ENCODE measurements around the gene KIF17. TPM values are rescaled to one million over a fixed set of nuclear protein-coding genes. Genes with fewer than 3 reads are reported as not detected.

Gene KIF17
- total and polyA plus RNA-seq, 2 of the 8 experiments (the other 6 are each of a cell fraction or from before 2014, with no cell fraction given) = 6.9 to 10.4 TPM

- no peak overlapping the region for H3K27ac ChIP-seq (ENCODE audit: low read depth, low read length)
- no peak overlapping the region for H3K23ac ChIP-seq (ENCODE audit: insufficient read length)
- no peak overlapping the region for H3K9ac ChIP-seq (replicated peaks in 1 of 4; ENCODE audit: extremely low read depth in 1 of 4, low read depth in 3 of 4, low read length in 3 of 4)
- no peak overlapping the region for H2BK5ac ChIP-seq (ENCODE audit: low read depth, low read length)
- H2AFZ ChIP-seq (ENCODE audit: low read length) = 0 out of 2 replicates have a peak overlapping the region, but pooled peaks have one; percentile 33
- H2BK20ac ChIP-seq (ENCODE audit: low read length) = no peak overlapping the region; the same call in 1 of the 2 replicates
- FAIRE-seq (no peak), DNase-seq (ENCODE audit: low read depth in 1 of 2, low spot score in 2 of 2) (no peak)
- H4K8ac ChIP-seq (ENCODE audit: extremely low read depth, insufficient read depth, low read length) = no peak overlapping the region
- 97% methylated on average over 3 of the region's 3 CpGs; no CpG with 5 or more reads in 1 of the 2 experiments for WGBS, 2 experiments (ENCODE audit: extremely low coverage in 1 of 2, insufficient coverage in 1 of 2, insufficient read length in 1 of 2, insufficient replicate concordance in 2 of 2, low coverage in 1 of 2, low lambda C conversion rate in 2 of 2, missing lambda C conversion rate in 1 of 2)
- no peak overlapping the region for H3K4ac ChIP-seq (replicated peaks; ENCODE audit: insufficient read length, low read depth, low read length)
- ChIA-PET POLR2A (ENCODE audit: partially characterized antibody) (interaction anchor here (0.7 to 1.5 kb wide), 4 partner anchors 8 to 45 kb away, joined by 3 read pairs; no protein-coding TSS in a partner anchor), CTCF (ENCODE audit: partially characterized antibody) (interaction anchor here (0.7 to 5.8 kb wide), 32 partner anchors 8 to 1406 kb away, joined by 3 to 47 read pairs (median 6); partner anchors contain the start of genes CDA, DDOST, FAM43B and MUL1)
- peaks cover 0 to 7% (median 0%) of the 10 kb centered on the region in 4 experiments; a peak in 2 of 7 replicates for H3K4me1 ChIP-seq (replicated peaks in 1 of 4; ENCODE audit: control insufficient read depth in 3 of 4, insufficient read depth in 4 of 4, low read length in 3 of 4)
- H3K4me2 ChIP-seq (ENCODE audit: insufficient read depth in 1 of 2, low read depth in 2 of 2, low read length in 2 of 2) = no peak overlapping the region
- H3K79me1 ChIP-seq (ENCODE audit: low read depth, low read length) = no peaks in the 10 kb centered on the region
- H4K20me1 ChIP-seq (replicated peaks in 1 of 2; ENCODE audit: control insufficient read depth in 1 of 2, insufficient read depth in 2 of 2, low read length in 2 of 2) = no peaks in the 10 kb centered on the region
- peak overlapping the region; percentile 76; the same call in 1 of the 2 replicates for H2BK12ac ChIP-seq (ENCODE audit: low read depth, low read length)
- TF ChIP-seq RBBP5 (IDR thresholded peaks at IDR 0.05; ENCODE audit: borderline replicate concordance, low read depth, low read length) = no peak
- no peak for TF ChIP-seq KDM5A (IDR thresholded peaks at IDR 0.05; ENCODE audit: low read length)
- no peak for TF ChIP-seq FOSL1 (IDR thresholded peaks at IDR 0.05; ENCODE audit: insufficient read depth, low read depth, low read length)
- no peak for TF ChIP-seq EZH2 (IDR thresholded peaks at IDR 0.05; ENCODE audit: low read depth, low read length, severe bottlenecking)
- no peak overlapping the region for H3K56ac ChIP-seq (replicated peaks; ENCODE audit: insufficient read length, low read depth, low read length)
- peaks cover 7 to 9% of the 10 kb centered on the region in 2 experiments; a peak in 1 of 4 replicates for H3K9me3 ChIP-seq (ENCODE audit: insufficient read depth in 2 of 2, low read depth in 1 of 2, low read length in 1 of 2)
- H3K27me3 ChIP-seq (replicated peaks in 1 of 4; ENCODE audit: control insufficient read depth in 3 of 4, extremely low read depth in 1 of 4, insufficient read depth in 3 of 4, low read length in 3 of 4) = peaks cover 0 to 5% (median 0%) of the 10 kb centered on the region in 4 experiments; a peak in 2 of 7 replicates
- no peak overlapping the region for H3K4me3 ChIP-seq (ENCODE audit: extremely low read depth in 1 of 4, insufficient read depth in 2 of 4, low read depth in 3 of 4, low read length in 4 of 4)
- no peak overlapping the region for H3K18ac ChIP-seq (ENCODE audit: extremely low read depth, low read length)
- no peak overlapping the region for H3K14ac ChIP-seq (ENCODE audit: insufficient read length)
- no peak overlapping the region for H4K5ac ChIP-seq (ENCODE audit: insufficient read length, low read depth, low read length)
- peak overlapping the region; percentile 95; the same call in 1 of the 2 replicates for H2BK15ac ChIP-seq (ENCODE audit: low read length)
- H4K91ac ChIP-seq (replicated peaks; ENCODE audit: insufficient read length, low read length) = peak overlapping the region; percentile 82
- peaks cover 0 to 2% (median 0%) of the 10 kb centered on the region in 4 experiments; a peak in 1 of 8 replicates for H3K36me3 ChIP-seq (ENCODE audit: control insufficient read depth in 2 of 4, insufficient read depth in 4 of 4, low read length in 3 of 4)
- peak overlapping the region; percentile 17; the same call in 1 of the 2 replicates for H2AK5ac ChIP-seq (ENCODE audit: low read depth, low read length)
- no peaks in the 10 kb centered on the region for H3K79me2 ChIP-seq (ENCODE audit: control insufficient read depth in 1 of 2, insufficient read depth in 2 of 2, low read length in 2 of 2)
- peaks cover 5% of the 10 kb centered on the region; the same call in 1 of the 2 replicates for H3K23me2 ChIP-seq (ENCODE audit: low read depth, low read length)
- peak overlapping the region; percentile 14 for H2BK120ac ChIP-seq (replicated peaks; ENCODE audit: low read depth, low read length)
These were observed 85.4 kb downstream of the KIF17 start for GRCh38 chr1:20632386-20632785.
